Gastroesophageal sphincter (tissue), 4 donors: ENCODE data around the gene COL4A5. TPM values are rescaled to one million over a fixed set of nuclear protein-coding genes. Genes with fewer than 3 reads are reported as not detected.

ENCODE experiments used
- ATAC-seq: fragments of 150-250 bp; one replicate; pipeline ENCODE4 v1.9.1; 2016; ENCODE audit warnings: mild to moderate bottlenecking, moderate library complexity
- H3K27ac ChIP-seq, 4 donors: fragments of 200-600 bp; sonication (generic) in 3 of 4; 1 replicate in 3 of 4; 2 replicates in 1 of 4; pipeline ENCODE4 v1.5.1; 2016 to 2019
- H3K27me3 ChIP-seq: fragments of 200-600 bp; sonication (generic); one replicate; pipeline ENCODE4 v1.5.1; 2019
- H3K36me3 ChIP-seq, 2 donors: fragments of 200-600 bp; sonication (generic); one replicate each; pipeline ENCODE4 v1.5.1; 2019; ENCODE audit warnings: control low read depth in 1 of 2
- H3K4me1 ChIP-seq, 3 donors: fragments of 200-600 bp; sonication (generic); 1 replicate in 2 of 3; 2 replicates in 1 of 3; pipeline ENCODE4 v1.5.1; 2016 to 2019; ENCODE audit warnings: control low read depth in 2 of 3
- H3K4me3 ChIP-seq, 2 donors: fragments of 200-600 bp; sonication (generic); one replicate each; pipeline ENCODE4 v1.5.1; 2019; ENCODE audit warnings: mild to moderate bottlenecking in 1 of 2, moderate library complexity in 1 of 2
- H3K9me3 ChIP-seq, 3 donors: fragments of 200-600 bp; sonication (generic); one replicate each; pipeline ENCODE4 v1.5.1; 2017 to 2019; ENCODE audit warnings: control low read depth in 2 of 3
- CTCF ChIP-seq, 4 experiments: fragments of 200-600 bp in 2 of 4; fragments of 450-650 bp in 2 of 4; sonication (generic) in 1 of 4; IDR thresholded peaks; one replicate each; pipeline ENCODE4 v1.5.1; 2017 to 2019; ENCODE audit warnings: antibody characterized with exemption in 4 of 4, mild to moderate bottlenecking in 2 of 4, moderate library complexity in 2 of 4
- EP300 ChIP-seq: sonication (generic); formaldehyde crosslinking; IDR thresholded peaks from one replicate; pipeline ENCODE4 v1.6.1; 2017; ENCODE audit warnings: antibody characterized with exemption, mild to moderate bottlenecking
- POLR2A ChIP-seq, 2 donors: fragments of 450-650 bp; IDR thresholded peaks; one replicate each; pipeline ENCODE4 v1.6.1; 2017; ENCODE audit warnings: antibody characterized with exemption in 2 of 2, mild to moderate bottlenecking in 2 of 2, moderate library complexity in 1 of 2
- POLR2AphosphoS5 ChIP-seq: sonication (generic); formaldehyde crosslinking; IDR thresholded peaks from one replicate; pipeline ENCODE4 v1.6.1; 2017; ENCODE audit warnings: antibody characterized with exemption
- WGBS, 2 donors: methylation state at CpG; one replicate each; pipeline ENCODE4 v1.1.5; 2018; ENCODE audit warnings: low coverage in 1 of 2; 5-methylcytosine and 5-hydroxymethylcytosine counted together
- total RNA-seq, 4 donors: library from RNA; depleted of rRNA; stranded (reverse); fragments of >200 nt; gene quantifications; one replicate each; pipeline ENCODE4 v1.1.0, GENCODE V29; 2016

The COL4A5 gene
- total RNA-seq, 4 donors from 2014 or later: 163 to 583 (median 317) TPM

GRCh38 chrX:108702530-108702929 lies 262.9 kb downstream of the COL4A5 start:
- H3K36me3 ChIP-seq: no peaks in the 10 kb centered on the region
- no peak for ATAC-seq
- H3K4me3 ChIP-seq: no peak overlapping the region
- 0% methylated on average over 1 of the region's 1 CpG; no CpG with 5 or more reads in 1 of the 2 donors for WGBS, 2 donors
- H3K4me1 ChIP-seq: peaks cover 0 to 7% (median 0%) of the 10 kb centered on the region in 3 donors
- H3K27ac ChIP-seq: no peak overlapping the region
- no peak for TF ChIP-seq POLR2A (IDR thresholded peaks at IDR 0.05)
- TF ChIP-seq POLR2AphosphoS5: no peak
- TF ChIP-seq EP300: no peak
- no peak for TF ChIP-seq CTCF (IDR thresholded peaks at IDR 0.05)
- no peaks in the 10 kb centered on the region for H3K9me3 ChIP-seq
- no peaks in the 10 kb centered on the region for H3K27me3 ChIP-seq

GRCh38 chrX:108704839-108705238 lies 265.2 kb downstream of the COL4A5 start:
- no peaks in the 10 kb centered on the region for H3K36me3 ChIP-seq
- no peaks in the 10 kb centered on the region for H3K9me3 ChIP-seq
- WGBS, 2 donors: 54 to 88% methylated on average over 2 of the region's 2 CpGs
- no peak overlapping the region for H3K27ac ChIP-seq
- peaks cover 0 to 7% (median 0%) of the 10 kb centered on the region in 3 donors for H3K4me1 ChIP-seq
- TF ChIP-seq CTCF (IDR thresholded peaks at IDR 0.05): no peak
- TF ChIP-seq POLR2A (IDR thresholded peaks at IDR 0.05): no peak
- no peak for TF ChIP-seq POLR2AphosphoS5
- TF ChIP-seq EP300: no peak
- no peak for ATAC-seq
- H3K4me3 ChIP-seq: no peak overlapping the region
- H3K27me3 ChIP-seq: no peaks in the 10 kb centered on the region

- no peaks in the 10 kb centered on the region for H3K27me3 ChIP-seq
- no peaks in the 10 kb centered on the region for H3K36me3 ChIP-seq
- ATAC-seq: no peak
- H3K4me3 ChIP-seq: no peak overlapping the region
- no peak overlapping the region for H3K27ac ChIP-seq
- no peaks in the 10 kb centered on the region for H3K9me3 ChIP-seq
- no peak for TF ChIP-seq POLR2A (IDR thresholded peaks at IDR 0.05)
- no peak for TF ChIP-seq POLR2AphosphoS5
- no peak for TF ChIP-seq EP300
- no peak for TF ChIP-seq CTCF (IDR thresholded peaks at IDR 0.05)
- 22 to 100% methylated on average over 1 of the region's 1 CpG for WGBS, 2 donors
- H3K4me1 ChIP-seq: no peaks in the 10 kb centered on the region
Observed at GRCh38 chrX:108712886-108713285, 273.2 kb downstream of the COL4A5 start.

- ATAC-seq: no peak
- peaks cover 3% of the 10 kb centered on the region for H3K27me3 ChIP-seq
- no peak overlapping the region for H3K27ac ChIP-seq
- WGBS, 2 donors: 58% methylated on average over 2 of the region's 2 CpGs; no CpG with 5 or more reads in 1 of the 2 donors
- no peak overlapping the region for H3K4me3 ChIP-seq
- H3K9me3 ChIP-seq: no peaks in the 10 kb centered on the region
- H3K36me3 ChIP-seq: no peaks in the 10 kb centered on the region
- no peaks in the 10 kb centered on the region for H3K4me1 ChIP-seq
- TF ChIP-seq CTCF (IDR thresholded peaks at IDR 0.05): no peak
Observed at GRCh38 chrX:108722561-108722960, 282.9 kb downstream of the COL4A5 start.

- Histone ChIP-seq H3K27me3 (peaks cover 12% of the 10 kb centered on the region), H3K36me3 (no peaks in the 10 kb centered on the region), H3K4me3 (no peak overlapping the region), H3K9me3 (no peaks in the 10 kb centered on the region), H3K4me1 (no peaks in the 10 kb centered on the region), H3K27ac (no peak overlapping the region)
- ATAC-seq: no peak
- WGBS, 2 donors: 73 to 93% methylated on average over 2 to 3 of the region's 3 CpGs
- TF ChIP-seq POLR2AphosphoS5: no peak
- TF ChIP-seq POLR2A (IDR thresholded peaks at IDR 0.05): no peak
- no peak for TF ChIP-seq CTCF (IDR thresholded peaks at IDR 0.05)
- TF ChIP-seq EP300: no peak
Observed at GRCh38 chrX:108726748-108727147, 287.1 kb downstream of the COL4A5 start.
